Colonic mucosa (tissue), 4 donors: ENCODE results near the gene AFM. TPM values are rescaled to one million over a fixed set of nuclear protein-coding genes. Genes with fewer than 3 reads are reported as not detected.

Experiments used
- DNase-seq: peaks from one replicate; pipeline ENCODE4 v3.0.0-alpha.2; 2020
- H3K27ac ChIP-seq: fragments of 200-600 bp; one replicate; pipeline ENCODE4 v1.8.0; 2021
- H3K27me3 ChIP-seq: fragments of 200-600 bp; one replicate; pipeline ENCODE4 v1.8.0; 2021
- H3K36me3 ChIP-seq: fragments of 200-600 bp; one replicate; pipeline ENCODE4 v1.8.0; 2021
- H3K4me1 ChIP-seq: fragments of 200-600 bp; one replicate; pipeline ENCODE4 v1.8.0; 2021; ENCODE audit warnings: mild to moderate bottlenecking
- H3K4me3 ChIP-seq: fragments of 200-600 bp; one replicate; pipeline ENCODE4 v1.8.0; 2021
- H3K9ac ChIP-seq, 2 donors: one replicate each; pipeline ENCODE4 v1.7.0; 2013; ENCODE audit warnings: control low read depth in 2 of 2, low read depth in 2 of 2, low read length in 2 of 2
- H3K9me3 ChIP-seq: fragments of 200-600 bp; one replicate; pipeline ENCODE4 v1.8.0; 2021
- CTCF ChIP-seq: fragments of 200-600 bp; IDR thresholded peaks from one replicate; pipeline ENCODE4 v1.8.0; 2022; ENCODE audit warnings: antibody characterized with exemption, mild to moderate bottlenecking
- intact Hi-C: fragments of 100-400 bp; cut with DNase I; formaldehyde crosslinking; loops from one replicate; pipeline ENCODE4 v1.14.1; 2022
- total RNA-seq, 2 donors: library from RNA; stranded (reverse); fragmentation: NEBNext Ultra II Directional in 1 of 2; extraction: Animal tissue kit (Norgen Biotek cat#: 25700) in 1 of 2; gene quantifications; one replicate each; pipeline ENCODE4 v1.2.1, GENCODE V29; 2021
- donor health status: healthy.
- donor health status: DM: no; HTN: no; CAD: no.
- donor health status: DM: no; HTN: no; CAD: no.

AFM gene
- total RNA-seq, 2 donors from 2014 or later = 0.27 TPM; not detected in 1

- TF ChIP-seq CTCF = no peak
- DNase-seq = no peak
- no peak overlapping the region for H3K27ac ChIP-seq
- H3K4me1 ChIP-seq = no peaks in the 10 kb centered on the region
- no peak overlapping the region for H3K9ac ChIP-seq
- no peak overlapping the region for H3K4me3 ChIP-seq
- H3K36me3 ChIP-seq = no peaks in the 10 kb centered on the region
- intact Hi-C loops = loop anchor here (5.0 kb wide), 1 partner anchor 103 kb away; no protein-coding TSS in a partner anchor
- H3K9me3 ChIP-seq = no peaks in the 10 kb centered on the region
- no peaks in the 10 kb centered on the region for H3K27me3 ChIP-seq
Measured at GRCh38 chr4:73445383-73446335, 35.9 kb upstream of the AFM start.

- peak; percentile 68 for TF ChIP-seq CTCF
- H3K4me1 ChIP-seq = no peaks in the 10 kb centered on the region
- no peaks in the 10 kb centered on the region for H3K36me3 ChIP-seq
- intact Hi-C loops = loop anchor here (5.0 kb wide), 1 partner anchor 104 kb away; no protein-coding TSS in a partner anchor
- no peak overlapping the region for H3K9ac ChIP-seq
- H3K27ac ChIP-seq = no peak overlapping the region
- no peaks in the 10 kb centered on the region for H3K9me3 ChIP-seq
- no peak overlapping the region for H3K4me3 ChIP-seq
- no peak for DNase-seq
- no peaks in the 10 kb centered on the region for H3K27me3 ChIP-seq
Measured at GRCh38 chr4:73446336-73446938, 35.1 kb upstream of the AFM start.

GRCh38 chr4:73447671-73448070, 33.9 kb upstream of the AFM start:
- Histone ChIP-seq H3K4me1 (no peaks in the 10 kb centered on the region), H3K27me3 (no peaks in the 10 kb centered on the region), H3K36me3 (no peaks in the 10 kb centered on the region), H3K27ac (no peak overlapping the region), H3K9me3 (no peaks in the 10 kb centered on the region), H3K9ac (no peak overlapping the region), H3K4me3 (no peak overlapping the region)
- DNase-seq = no peak
- intact Hi-C loops = loop anchor here (5.0 kb wide), 1 partner anchor 105 kb away; no protein-coding TSS in a partner anchor
- TF ChIP-seq CTCF = no peak

- Histone ChIP-seq H3K27ac (no peak overlapping the region), H3K27me3 (no peaks in the 10 kb centered on the region), H3K9ac (no peak overlapping the region), H3K36me3 (no peaks in the 10 kb centered on the region), H3K4me3 (no peak overlapping the region), H3K9me3 (no peaks in the 10 kb centered on the region), H3K4me1 (no peaks in the 10 kb centered on the region)
- intact Hi-C loops = loop anchor here (5.0 kb wide), 1 partner anchor 106 kb away; no protein-coding TSS in a partner anchor
- TF ChIP-seq CTCF = no peak
- no peak for DNase-seq
Measured at GRCh38 chr4:73448448-73449203, 32.9 kb upstream of the AFM start.

GRCh38 chr4:73450398-73451004, 31.0 kb upstream of the AFM start:
- Histone ChIP-seq H3K27ac (no peak overlapping the region), H3K36me3 (no peaks in the 10 kb centered on the region), H3K4me3 (no peak overlapping the region), H3K9me3 (no peaks in the 10 kb centered on the region), H3K9ac (no peak overlapping the region), H3K4me1 (no peaks in the 10 kb centered on the region), H3K27me3 (no peaks in the 10 kb centered on the region)
- no peak for DNase-seq
- TF ChIP-seq CTCF = no peak
- intact Hi-C loops = no loop called here
